Left colon (tissue), 2 donors: Measurements from ENCODE around the gene ELP4. TPM values are rescaled to one million over a fixed set of nuclear protein-coding genes. Genes with fewer than 3 reads are reported as not detected.
"Not testable (repeated sequence)": the region's sequence is repeated elsewhere in the genome, so short reads cannot be mapped to it uniquely, and the experiment has no call there.

Experiments used
- ATAC-seq: fragments of 200-7000 bp; cut with Tn5 transposase; one replicate; pipeline ENCODE4 v1.9.1; 2020; ENCODE audit warnings: mild to moderate bottlenecking, moderate library complexity
- DNase-seq, 2 donors: peaks; one replicate each; pipeline ENCODE4 v3.0.0-alpha.2; 2020
- intact Hi-C, 2 donors: fragments of 100-400 bp; cut with DNase I in 1 of 2; cut with micrococcal nuclease in 1 of 2; formaldehyde crosslinking; loops; one replicate each; pipeline versions ENCODE4 v1.11.2 to v1.14.0; 2022; cut with DNase I, micrococcal nuclease
- total RNA-seq, 2 donors: library from RNA; stranded (reverse); fragmentation: NEBNext Ultra II Directional; extraction: Animal tissue kit (Norgen Biotek cat#: 25700); gene quantifications; one replicate each; pipeline ENCODE4 v1.2.1, GENCODE V29; 2021
- donor health status: DM: no; HTN: no; CAD: no.
- donor health status: DM: yes; HTN: yes; CAD: no.

The ELP4 gene
- total RNA-seq, 2 donors from 2014 or later = 15.1 to 15.2 TPM

DNA sequence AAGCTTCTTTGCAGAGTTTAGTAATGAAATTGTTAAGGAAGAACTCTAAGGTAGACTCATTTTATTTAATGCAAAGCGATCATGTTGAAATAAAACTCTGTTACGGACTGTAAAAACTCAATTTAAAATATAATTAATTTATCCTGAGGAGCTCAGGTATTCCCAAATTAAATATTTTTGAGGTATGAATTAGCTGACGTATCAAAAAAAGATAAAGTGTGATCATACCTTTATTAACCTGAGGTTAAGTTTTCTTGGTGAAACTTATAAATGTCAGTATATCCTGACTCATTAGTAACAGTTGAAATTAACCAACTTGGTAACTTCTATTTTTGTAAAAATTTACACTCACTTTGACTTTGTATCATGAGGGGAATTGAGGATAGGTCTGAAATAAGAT, 171.2 kb downstream of the ELP4 start:
- ATAC-seq (no peak), DNase-seq (no peak)
- intact Hi-C loops = no loop called here

DNA sequence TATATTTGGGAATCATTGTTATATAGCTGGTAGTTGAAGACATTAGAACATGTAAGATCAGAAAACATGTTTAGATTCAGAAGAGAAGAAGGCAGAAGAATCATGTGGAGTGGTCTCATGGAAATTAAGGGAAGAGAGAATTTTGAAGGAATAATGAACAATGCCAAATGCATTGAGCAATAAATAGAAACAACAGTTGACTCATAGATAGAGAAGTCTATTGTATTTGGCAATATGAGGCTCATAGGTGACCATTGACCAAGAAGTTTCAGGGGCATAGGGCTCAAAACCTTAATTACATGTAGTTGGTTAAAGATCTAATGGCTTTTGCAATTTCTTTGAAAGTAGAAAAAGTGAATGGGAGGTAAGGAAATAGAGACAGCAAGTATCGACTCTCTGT, 177.7 kb downstream of the ELP4 start:
- intact Hi-C loops = no loop called here
- ATAC-seq (no peak), DNase-seq (no peak)

GRCh38 chr11:31687861-31688260, 178.3 kb downstream of the ELP4 start:
- no peak for ATAC-seq
- no peak for DNase-seq
- intact Hi-C loops = no loop called here

DNA sequence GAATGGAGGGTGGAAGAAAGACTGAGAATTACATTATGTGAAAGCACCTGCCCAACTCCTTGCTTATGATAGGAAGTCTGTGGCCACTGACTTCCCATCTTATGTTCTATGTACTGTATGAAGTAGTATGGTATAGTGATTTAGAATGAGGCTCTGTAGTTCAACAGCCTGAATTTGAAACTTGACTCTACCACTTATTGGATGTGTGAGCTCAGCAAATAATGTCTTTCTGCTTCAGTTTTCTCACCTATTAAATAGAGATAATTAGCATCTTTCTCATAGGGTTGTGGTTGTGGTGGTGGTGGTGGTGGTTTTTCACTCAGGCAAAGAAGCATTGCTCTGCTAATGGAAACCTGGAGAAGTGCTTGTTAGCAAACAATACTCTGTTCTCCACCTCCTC, 180.0 kb downstream of the ELP4 start:
- intact Hi-C loops = no loop called here
- DNase-seq (no peak), ATAC-seq (no peak)

GRCh38 chr11:31690041-31690440, 180.5 kb downstream of the ELP4 start:
- intact Hi-C loops = no loop called here
- ATAC-seq (no peak), DNase-seq (no peak)

- no peak for ATAC-seq
- intact Hi-C loops = no loop called here
- no peak for DNase-seq
These were observed 180.9 kb downstream of the ELP4 start for GRCh38 chr11:31690516-31690915.

DNA sequence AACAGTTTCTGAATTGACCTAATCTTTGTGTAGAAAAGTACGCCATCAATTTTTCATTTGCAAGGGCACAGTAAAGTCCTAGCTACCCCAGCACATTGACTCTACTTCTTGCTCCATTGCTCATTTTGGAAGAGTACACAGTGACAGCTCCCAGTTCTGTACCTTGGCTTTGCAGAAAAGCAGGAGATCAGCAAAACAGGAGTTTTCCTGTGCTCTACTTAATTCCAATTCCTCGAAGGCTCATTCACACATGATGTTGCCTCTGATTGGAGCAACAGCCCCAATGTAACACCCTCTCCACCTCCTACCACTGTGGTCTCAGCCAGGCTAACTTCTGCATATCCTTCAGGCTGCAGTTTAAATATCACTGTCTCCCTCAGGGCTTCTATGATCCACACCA, 182.9 kb downstream of the ELP4 start:
- no peak for DNase-seq

DNA sequence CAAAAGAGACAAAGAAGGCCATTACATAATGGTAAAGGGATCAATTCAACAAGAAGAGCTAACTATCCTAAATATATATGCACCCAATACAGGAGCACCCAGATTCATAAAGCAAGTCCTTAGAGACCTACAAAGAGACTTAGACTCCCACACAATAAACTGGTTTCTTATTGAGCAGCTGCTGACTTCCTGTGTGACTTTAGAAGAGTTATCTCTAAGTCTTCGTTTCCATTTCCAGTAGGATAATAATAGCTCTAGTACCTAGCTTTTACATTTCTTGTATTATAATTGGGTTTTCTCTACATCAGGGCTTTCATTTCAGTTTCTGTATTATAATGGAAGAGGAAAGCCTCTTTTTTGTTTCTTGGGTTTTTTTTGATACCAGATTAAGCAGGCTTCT, 187.5 kb downstream of the ELP4 start:
- ATAC-seq, DNase-seq, intact Hi-C loops: not testable (repeated sequence)

More for the DNA sequence above, 182.9 kb downstream of the ELP4 start:
- ATAC-seq = no peak
- intact Hi-C loops = no loop called here

DNA sequence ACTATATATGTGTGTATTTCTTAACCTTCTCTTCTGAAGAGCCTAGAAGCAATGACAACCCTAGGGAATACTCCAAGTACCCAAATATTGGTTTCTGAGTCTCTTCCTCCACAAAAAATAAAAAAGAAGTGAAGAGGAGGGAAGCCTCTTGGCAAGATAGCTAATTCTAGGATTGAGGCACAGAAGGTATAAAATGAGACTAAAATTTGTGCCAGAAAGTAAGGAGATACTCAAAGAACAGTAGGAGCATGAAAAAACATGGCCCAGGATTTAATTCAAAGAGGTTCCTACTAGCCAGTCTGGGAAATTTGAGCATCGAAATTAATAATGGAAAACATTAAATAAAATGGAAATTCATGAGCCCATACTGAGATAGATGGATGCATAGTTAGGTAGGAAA, 189.5 kb downstream of the ELP4 start:
- DNase-seq (no peak), ATAC-seq (no peak)
- intact Hi-C loops = no loop called here

GRCh38 chr11:31702966-31703365, 193.4 kb downstream of the ELP4 start:
- DNase-seq = no peak
- intact Hi-C loops = no loop called here
- no peak for ATAC-seq

DNA sequence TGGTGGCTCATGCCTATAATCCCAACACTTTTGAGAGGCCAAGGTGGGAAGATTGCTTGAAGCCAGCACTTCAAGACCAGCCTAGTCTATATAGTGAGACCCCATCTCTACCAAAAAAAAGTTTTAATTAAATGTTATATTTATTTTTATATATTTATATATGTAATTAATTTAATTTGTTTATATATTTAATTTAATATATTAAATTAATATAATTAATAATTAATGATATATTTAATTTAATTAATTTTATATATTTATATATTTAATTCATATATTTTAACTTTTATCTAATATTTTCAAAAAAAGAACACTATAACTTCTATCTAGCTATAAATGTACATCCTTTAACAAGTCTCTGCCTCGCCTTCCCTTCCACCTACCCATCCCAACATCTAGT, 196.8 kb downstream of the ELP4 start:
- DNase-seq (no peak), ATAC-seq (no peak)
- intact Hi-C loops = no loop called here

GRCh38 chr11:31711137-31711536, 201.6 kb downstream of the ELP4 start:
- ATAC-seq (peak; percentile 86), DNase-seq (no peak)
- intact Hi-C loops = no loop called here

- ATAC-seq (no peak), DNase-seq (no peak)
- intact Hi-C loops = no loop called here
These were observed 203.3 kb downstream of the ELP4 start for GRCh38 chr11:31712851-31713250.

DNA sequence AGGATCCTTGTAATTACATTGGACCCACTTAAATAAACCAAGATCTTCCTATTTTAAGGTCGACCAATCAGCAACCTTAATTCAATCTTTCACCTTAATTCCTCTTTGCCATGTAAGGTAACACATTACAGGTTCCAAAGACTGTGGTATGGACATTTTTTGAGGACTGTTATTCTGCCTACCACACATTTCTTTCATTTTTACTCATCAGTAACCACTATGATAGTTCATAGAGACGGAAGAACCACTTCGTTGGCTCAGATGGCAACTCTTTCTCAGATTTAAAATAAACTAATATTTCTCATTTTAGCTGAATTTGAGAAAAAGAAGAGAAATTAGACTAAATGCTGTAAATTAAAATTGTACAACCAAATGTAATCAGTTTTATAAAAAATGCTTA, 205.3 kb downstream of the ELP4 start:
- intact Hi-C loops = no loop called here
- DNase-seq = no peak
- ATAC-seq = no peak

DNA sequence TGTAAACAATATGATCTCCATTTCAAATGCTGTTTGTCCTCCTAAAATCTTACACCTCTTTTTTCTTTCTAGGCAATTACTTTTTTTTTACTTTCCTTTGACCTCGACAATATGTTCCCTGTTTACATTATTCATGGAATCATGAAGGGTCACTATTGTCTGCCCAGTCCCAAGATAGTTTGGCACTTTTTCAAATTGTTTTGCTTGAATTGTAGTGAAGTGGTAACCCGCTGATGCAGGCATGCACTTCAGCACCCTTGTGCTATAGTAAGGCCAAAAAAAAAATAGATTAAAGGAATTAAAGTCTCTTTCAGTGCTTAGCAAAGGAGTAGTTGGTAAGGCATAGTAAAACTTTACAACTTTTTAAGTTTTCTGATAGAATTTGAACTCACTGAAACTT, 210.7 kb downstream of the ELP4 start:
- ATAC-seq (no peak), DNase-seq (no peak)
- intact Hi-C loops = no loop called here

DNA sequence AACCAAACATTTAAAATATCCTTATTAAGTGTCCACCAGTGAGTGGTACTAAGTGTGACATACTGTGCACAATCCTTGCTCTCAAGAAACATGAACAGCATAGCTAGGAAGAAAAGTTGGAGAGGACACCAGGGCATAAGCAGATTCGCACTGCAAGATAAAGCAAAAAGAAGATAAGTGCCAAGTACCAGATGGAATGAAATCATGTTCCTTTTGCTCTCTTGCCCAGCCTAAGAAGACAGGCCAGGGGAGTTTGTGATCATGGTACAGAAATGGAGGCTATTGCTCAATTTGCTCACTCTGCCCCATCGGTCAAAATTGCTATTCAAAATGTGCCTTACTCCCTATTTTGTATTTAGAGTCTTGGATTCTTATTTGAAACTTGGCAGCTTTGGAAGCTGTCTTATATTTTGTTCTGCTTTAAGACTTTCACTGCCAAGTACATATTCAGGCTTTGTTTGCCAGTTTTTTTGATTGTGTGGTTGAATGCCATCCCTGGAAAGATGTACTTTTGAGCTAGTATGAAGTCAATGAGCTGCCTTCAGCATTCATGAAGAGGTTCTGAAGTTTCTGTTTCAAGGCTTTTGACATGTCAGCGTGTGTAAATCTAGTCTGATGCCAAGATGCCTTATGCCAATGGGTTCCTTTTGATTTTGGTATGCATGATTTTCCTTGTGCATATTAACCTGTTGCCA, 211.3 kb downstream of the ELP4 start:
- intact Hi-C loops = no loop called here

DNA sequence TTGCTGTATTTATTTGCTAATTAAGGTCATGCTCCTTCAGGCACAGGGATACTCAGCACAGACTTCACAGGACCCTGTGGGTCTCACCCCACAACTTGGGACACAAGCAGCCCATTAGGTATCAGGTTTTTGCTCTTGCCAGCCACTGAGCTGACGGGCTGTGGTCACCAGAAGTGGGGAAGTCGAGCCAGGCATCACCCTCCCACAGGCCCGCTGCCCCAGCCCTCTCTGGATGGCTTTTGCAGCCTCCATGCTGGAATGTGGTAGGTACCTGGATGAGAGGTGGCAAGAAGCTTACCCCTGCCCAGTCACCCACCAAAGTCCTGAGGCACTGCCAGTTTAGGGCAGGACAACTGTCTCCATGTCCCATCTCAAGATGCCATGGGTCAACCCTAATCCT, 213.2 kb downstream of the ELP4 start:
- DNase-seq (no peak), ATAC-seq (no peak)
- intact Hi-C loops = no loop called here

More for the DNA sequence above, 211.3 kb downstream of the ELP4 start:
- DNase-seq = no peak
- ATAC-seq = no peak

- intact Hi-C loops = no loop called here
- ATAC-seq (no peak), DNase-seq (no peak)
These were observed 215.6 kb downstream of the ELP4 start for GRCh38 chr11:31725176-31725575.

- intact Hi-C loops = no loop called here
- DNase-seq (no peak), ATAC-seq (no peak)
These were observed 218.9 kb downstream of the ELP4 start for GRCh38 chr11:31728432-31728831.

DNA sequence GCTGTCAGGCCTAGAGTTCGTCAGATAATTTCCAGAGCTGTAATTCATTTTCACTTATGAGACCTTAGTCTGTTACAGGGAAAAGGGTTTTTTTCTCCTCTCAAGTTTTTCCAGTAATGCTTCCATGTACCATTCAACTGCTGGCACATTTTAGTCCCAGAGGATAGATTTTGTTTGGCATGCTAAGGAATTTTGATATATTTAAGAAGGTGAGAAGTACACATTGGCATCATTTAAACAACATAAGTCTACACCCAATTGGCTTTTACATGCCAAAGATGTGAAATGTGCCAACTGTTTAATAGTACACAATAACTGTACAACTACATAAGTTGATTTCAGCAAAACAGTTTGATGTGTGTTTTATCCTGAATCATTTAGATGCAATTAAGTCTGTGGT, 230.6 kb downstream of the ELP4 start:
- no peak for ATAC-seq
- DNase-seq = no peak
- intact Hi-C loops = no loop called here

GRCh38 chr11:31740731-31741368, 231.3 kb downstream of the ELP4 start:
- intact Hi-C loops, DNase-seq, ATAC-seq: not testable (repeated sequence)
